HG02623 (cell line): ENCODE measurements around the gene SMDT1.
"Not testable (repeated sequence)": the region's sequence is repeated elsewhere in the genome, so short reads cannot be mapped to it uniquely, and the experiment has no call there.

ENCODE experiments used
- ATAC-seq: cut with Tn5 transposase; IDR thresholded peaks from one replicate; pipeline ENCODE4 v1.9.1; 2021; ENCODE audit warnings: moderate library complexity; ENCODE audit not compliant: unreplicated experiment

The SMDT1 gene

GRCh38 chr22:42070517-42071422, 8.7 kb upstream of the SMDT1 start, which contains the start of gene NAGA:
TSS of gene NAGA (minus strand) at chr22:42070812. CDS start at chr22:42070297, 515 bp downstream.
- ATAC-seq: peak; percentile 88

DNA sequence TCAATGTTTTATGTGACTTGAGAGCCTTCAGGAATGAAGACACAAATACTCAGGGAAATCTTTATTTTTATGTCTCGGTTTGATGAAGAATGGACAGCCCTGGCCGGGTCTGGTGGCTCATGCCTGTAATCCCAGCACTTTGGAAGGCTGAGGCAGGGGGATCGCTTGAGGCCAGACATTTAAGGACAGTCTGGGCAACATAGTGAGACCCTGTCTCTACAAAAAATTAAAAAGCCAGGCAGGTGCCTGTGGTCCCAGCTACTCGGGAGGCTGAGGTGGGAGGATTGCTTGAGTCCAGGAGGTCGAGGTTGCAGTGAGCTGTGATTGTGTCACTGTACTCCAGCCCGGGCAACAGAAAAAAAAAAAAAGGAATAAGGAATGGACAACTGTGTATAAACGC, 8.0 kb upstream of the SMDT1 start:
- ATAC-seq: not testable (repeated sequence)

- ATAC-seq: no peak
Observed at GRCh38 chr22:42072606-42073330, 6.7 kb upstream of the SMDT1 start.

DNA sequence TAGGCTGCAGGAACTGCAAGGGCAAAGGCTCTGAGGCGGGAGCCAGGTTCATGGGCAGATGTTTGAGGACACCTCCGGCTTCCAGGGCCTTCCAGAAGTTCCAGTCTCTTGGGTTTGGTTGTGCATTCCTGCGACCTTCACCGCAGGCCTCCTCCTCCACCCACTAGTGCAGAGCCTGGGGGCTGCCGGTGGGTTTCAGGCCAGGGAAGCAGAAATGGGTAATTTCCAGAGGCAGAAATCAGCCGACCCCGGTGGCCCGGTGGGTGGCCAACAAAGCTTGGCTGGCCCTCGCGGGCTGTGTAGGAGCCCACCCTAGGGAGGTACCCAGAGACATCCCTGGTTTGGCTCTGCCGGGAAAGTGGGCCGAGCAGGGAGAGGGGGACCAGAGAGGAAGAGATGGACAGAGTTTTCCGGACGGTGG, 5.9 kb upstream of the SMDT1 start:
- ATAC-seq: no peak

- ATAC-seq: no peak
Observed at GRCh38 chr22:42074132-42074811, 5.2 kb upstream of the SMDT1 start, which contains the start of gene PHETA2. TSS of gene PHETA2 (plus strand) at chr22:42074248. CDS start at chr22:42077294, 3,046 bp downstream.

DNA sequence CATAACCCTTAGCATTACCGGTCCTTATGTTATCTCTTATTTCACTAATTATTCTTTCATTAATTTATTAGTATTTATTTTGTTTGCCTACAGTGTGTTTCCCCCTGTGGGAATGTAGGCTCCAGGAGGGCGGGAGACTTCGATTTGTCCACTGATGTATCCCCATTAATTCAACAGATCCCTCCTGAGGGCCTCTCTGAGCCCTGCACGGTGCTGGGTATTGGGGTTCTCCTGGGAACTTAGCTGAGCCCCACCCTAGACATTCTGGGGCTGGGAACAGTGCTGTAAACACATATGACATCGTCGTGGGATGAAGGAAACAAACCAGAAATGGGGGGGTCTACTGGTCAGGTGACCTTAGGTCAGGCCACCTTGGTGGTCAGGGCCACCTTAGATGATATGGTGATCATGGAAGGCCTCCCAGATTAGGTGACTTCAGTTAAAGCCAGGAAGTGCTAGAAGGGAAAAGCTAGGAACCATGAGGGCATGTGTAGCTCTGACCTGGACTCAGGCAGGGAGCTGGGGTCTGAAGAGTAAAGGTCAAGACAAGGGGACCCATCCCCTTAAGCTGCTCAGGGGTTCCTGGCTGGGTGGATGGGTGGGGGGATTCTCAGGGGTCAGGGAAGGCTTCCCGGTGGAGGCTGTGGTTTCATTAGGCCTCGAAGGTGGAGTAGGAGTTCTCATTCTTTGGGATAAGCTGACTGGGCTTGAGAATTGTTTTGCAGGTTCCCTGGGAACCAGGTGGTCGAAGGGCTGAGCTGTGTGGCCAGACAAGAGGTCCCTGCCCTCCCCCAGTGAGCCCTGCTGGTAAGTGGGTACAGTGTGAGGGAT, 4.4 kb upstream of the SMDT1 start:
- no peak for ATAC-seq

GRCh38 chr22:42076764-42077485, 2.6 kb upstream of the SMDT1 start:
- ATAC-seq: no peak

DNA sequence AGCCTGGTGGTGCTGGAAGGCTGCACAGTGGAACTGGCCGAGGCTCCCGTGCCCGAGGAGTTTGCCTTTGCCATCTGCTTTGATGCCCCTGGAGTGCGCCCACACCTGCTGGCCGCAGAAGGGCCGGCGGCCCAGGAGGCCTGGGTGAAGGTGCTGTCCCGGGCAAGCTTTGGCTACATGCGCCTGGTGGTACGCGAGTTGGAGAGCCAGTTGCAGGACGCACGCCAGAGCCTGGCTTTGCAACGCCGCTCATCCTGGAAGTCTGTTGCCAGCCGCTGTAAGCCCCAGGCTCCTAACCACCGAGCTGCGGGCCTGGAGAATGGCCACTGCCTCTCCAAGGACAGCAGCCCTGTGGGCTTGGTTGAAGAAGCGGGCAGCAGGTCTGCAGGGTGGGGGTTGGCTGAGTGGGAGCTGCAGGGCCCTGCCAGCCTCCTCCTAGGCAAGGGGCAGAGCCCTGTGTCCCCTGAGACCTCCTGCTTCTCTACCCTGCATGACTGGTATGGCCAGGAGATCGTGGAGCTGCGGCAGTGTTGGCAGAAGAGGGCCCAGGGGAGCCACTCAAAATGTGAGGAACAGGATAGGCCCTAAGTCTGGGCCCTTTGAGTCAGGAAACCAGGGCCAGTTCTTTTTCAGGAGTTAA, 1.9 kb upstream of the SMDT1 start:
- no peak for ATAC-seq

GRCh38 chr22:42078469-42079318, 806 bp upstream of the SMDT1 start:
- no peak for ATAC-seq

GRCh38 chr22:42080287-42080686, 787 bp downstream of the SMDT1 start:
- ATAC-seq: no peak

GRCh38 chr22:42083119-42083518, 3.6 kb downstream of the SMDT1 start:
- ATAC-seq: no peak

- ATAC-seq: no peak
Observed at GRCh38 chr22:42084874-42085273, 5.4 kb downstream of the SMDT1 start.

GRCh38 chr22:42086051-42086450, 6.6 kb downstream of the SMDT1 start:
- ATAC-seq: no peak

- ATAC-seq: peak; percentile 95
Observed at GRCh38 chr22:42090596-42091454, 11.3 kb downstream of the SMDT1 start, which contains the start of gene NDUFA6. TSS of gene NDUFA6 (minus strand) at chr22:42090772. CDS start at chr22:42090744, 28 bp downstream.

- ATAC-seq: no peak
Observed at GRCh38 chr22:42091455-42091782, 11.9 kb downstream of the SMDT1 start.

GRCh38 chr22:42101199-42101598, 21.7 kb downstream of the SMDT1 start:
- no peak for ATAC-seq

DNA sequence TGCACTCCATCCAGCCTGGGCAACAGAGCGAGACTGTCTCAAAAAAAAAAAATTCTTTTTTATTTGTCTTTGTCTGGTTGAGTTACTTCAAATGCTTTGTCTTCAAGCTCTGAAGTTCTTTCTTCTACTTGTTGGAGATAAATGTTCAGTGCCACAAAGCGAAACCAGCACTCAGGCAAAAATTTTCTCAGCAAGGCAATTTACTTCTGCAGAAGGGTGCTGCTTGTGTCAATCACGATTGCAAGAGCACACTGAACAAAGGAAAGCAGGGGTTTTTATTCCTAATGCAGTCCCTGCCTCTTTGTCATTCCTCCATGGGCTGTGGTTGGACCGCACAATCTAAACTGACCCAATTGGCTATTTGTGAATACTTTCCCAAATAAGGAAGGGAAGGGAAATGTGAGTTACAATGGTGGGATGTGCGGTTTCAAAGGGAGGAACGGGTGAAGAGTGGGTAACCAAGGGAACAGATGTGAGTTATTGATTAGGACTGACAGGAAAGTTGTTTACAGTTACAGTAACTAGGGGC, 24.9 kb downstream of the SMDT1 start:
- not testable (repeated sequence) for ATAC-seq
